Heart left ventricle (tissue), 13 donors: ENCODE results near the gene MACROH2A2.

ENCODE experiments used
- POLR2A ChIP-seq, 2 donors: fragments of 450-650 bp; IDR thresholded peaks; one replicate each; pipeline ENCODE4 v1.6.1; 2017; ENCODE audit warnings: antibody characterized with exemption in 2 of 2, mild to moderate bottlenecking in 2 of 2, moderate library complexity in 2 of 2
- TF ChIP-seq, protein P1 (sequence below), 12 donors: fragments of 200-600 bp; sonication (generic) in 4 of 12; IDR thresholded peaks; one replicate each; pipeline versions ENCODE4 v1.5.0 to v1.8.0; 2018 to 2022; ENCODE audit warnings: antibody characterized with exemption in 12 of 12, mild to moderate bottlenecking in 5 of 12
- donor health status: ischemic (EF 13 %, LVEDD 7.1; RV severe dilation, severe dysfunction).
- donor health status: DM: no; HTN: yes; CAD: no.
- donor health status: DM: no; HTN: no; CAD: no.
- donor health status: ischemic (EF 25% LVEDD 6.9; RV normal size, moderate dysfunction).
- donor health status: ischemic (EF 25% LVEDD 5.7; RV mildly dilated, moderate dysfunction).
- donor health status: ischemic (EF 35%, LVEDD 5.7; RV mildly dilated, moderate dysfunction).
- donor health status: nonischemic (EF 11% LVEDD 7.7; RV severe dilation, severe dysfunction).
- donor health status: DM: yes; HTN: yes; CAD: no.
- donor health status: PGD.
- donor health status: ischemic (EF 29% LVEDD 5.4; RV normal size, mild dysfunction).
- donor health status: nonischemic (EF 23%, LVEDD 6.1; RV moderate dilation, normal function).

DNA sequence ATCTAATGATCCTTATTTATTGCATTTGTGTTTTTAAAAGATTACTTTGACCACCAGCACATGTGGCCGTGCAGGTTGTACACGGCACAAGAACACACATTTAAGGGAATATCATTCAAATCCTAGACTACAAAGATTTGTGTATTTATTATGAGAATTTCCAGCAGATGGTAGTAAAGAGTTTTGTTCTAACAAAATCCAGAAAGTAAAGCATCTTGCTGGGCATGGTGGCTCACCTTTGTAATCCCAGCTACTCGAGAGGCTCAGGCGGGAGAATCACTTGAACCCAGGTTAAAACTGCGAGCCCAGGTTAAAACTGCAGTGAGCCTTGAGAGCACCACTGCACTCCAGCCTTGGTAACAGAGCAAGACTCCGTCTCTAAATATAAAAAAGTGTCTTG, 31.5 kb downstream of the MACROH2A2 start:
- TF ChIP-seq, protein P1, sequence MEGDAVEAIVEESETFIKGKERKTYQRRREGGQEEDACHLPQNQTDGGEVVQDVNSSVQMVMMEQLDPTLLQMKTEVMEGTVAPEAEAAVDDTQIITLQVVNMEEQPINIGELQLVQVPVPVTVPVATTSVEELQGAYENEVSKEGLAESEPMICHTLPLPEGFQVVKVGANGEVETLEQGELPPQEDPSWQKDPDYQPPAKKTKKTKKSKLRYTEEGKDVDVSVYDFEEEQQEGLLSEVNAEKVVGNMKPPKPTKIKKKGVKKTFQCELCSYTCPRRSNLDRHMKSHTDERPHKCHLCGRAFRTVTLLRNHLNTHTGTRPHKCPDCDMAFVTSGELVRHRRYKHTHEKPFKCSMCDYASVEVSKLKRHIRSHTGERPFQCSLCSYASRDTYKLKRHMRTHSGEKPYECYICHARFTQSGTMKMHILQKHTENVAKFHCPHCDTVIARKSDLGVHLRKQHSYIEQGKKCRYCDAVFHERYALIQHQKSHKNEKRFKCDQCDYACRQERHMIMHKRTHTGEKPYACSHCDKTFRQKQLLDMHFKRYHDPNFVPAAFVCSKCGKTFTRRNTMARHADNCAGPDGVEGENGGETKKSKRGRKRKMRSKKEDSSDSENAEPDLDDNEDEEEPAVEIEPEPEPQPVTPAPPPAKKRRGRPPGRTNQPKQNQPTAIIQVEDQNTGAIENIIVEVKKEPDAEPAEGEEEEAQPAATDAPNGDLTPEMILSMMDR (IDR thresholded peaks at IDR 0.05): no peak
- TF ChIP-seq POLR2A (IDR thresholded peaks at IDR 0.05): no peak
